IPS DF 6.9 (cell line): ENCODE data around the gene ELAPOR1.

Experiments used
- DNase-seq: peaks from one replicate; pipeline ENCODE4 v3.0.0-alpha.2; 2013; ENCODE audit warnings: low read depth, low spot score
- H3K27ac ChIP-seq: one replicate; pipeline ENCODE4 v1.5.1; 2013; ENCODE audit warnings: low read length, control low read depth
- H3K27me3 ChIP-seq: 2 replicates; pipeline ENCODE4 v1.6.1; 2013; ENCODE audit warnings: mild to moderate bottlenecking, low read length; ENCODE audit not compliant: control insufficient read depth, insufficient read depth
- H3K36me3 ChIP-seq: 2 replicates; pipeline ENCODE4 v1.6.1; 2013; ENCODE audit warnings: low read length; ENCODE audit not compliant: control insufficient read depth, insufficient read depth
- H3K4me1 ChIP-seq: 2 replicates; pipeline ENCODE4 v1.6.1; 2013; ENCODE audit warnings: low read length; ENCODE audit not compliant: control insufficient read depth, insufficient read depth
- H3K4me3 ChIP-seq: 2 replicates; pipeline ENCODE4 v1.5.1; 2013; ENCODE audit warnings: mild to moderate bottlenecking, low read length
- H3K9me3 ChIP-seq: 2 replicates; pipeline ENCODE4 v1.6.1; 2013; ENCODE audit warnings: low read length, inconsistent platforms; ENCODE audit not compliant: control insufficient read depth, insufficient read depth
- WGBS: extraction: QIAGEN DNeasy Blood & Tissue Kit; methylation state at CpG from one replicate; pipeline ENCODE4 v1.1.7; 2013; ENCODE audit warnings: mixed read lengths, missing lambda C conversion rate; ENCODE audit not compliant: insufficient read length, insufficient coverage; 5-methylcytosine and 5-hydroxymethylcytosine counted together

The ELAPOR1 gene

GRCh38 chr1:109096120-109096519, 17.8 kb upstream of the ELAPOR1 start:
- no CpG with 5 or more reads among the region's 1 CpG for WGBS
- DNase-seq, result no peak
- H3K4me1 ChIP-seq, result 0 out of 2 replicates have a peak, but pooled peaks cover 1% of the 10 kb centered on the region
- H3K4me3 ChIP-seq, result no peak overlapping the region
- H3K9me3 ChIP-seq, result no peaks in the 10 kb centered on the region
- H3K27me3 ChIP-seq, result no peaks in the 10 kb centered on the region
- H3K36me3 ChIP-seq, result peaks cover 2% of the 10 kb centered on the region; the same call in 1 of the 2 replicates
- no peak overlapping the region for H3K27ac ChIP-seq

DNA sequence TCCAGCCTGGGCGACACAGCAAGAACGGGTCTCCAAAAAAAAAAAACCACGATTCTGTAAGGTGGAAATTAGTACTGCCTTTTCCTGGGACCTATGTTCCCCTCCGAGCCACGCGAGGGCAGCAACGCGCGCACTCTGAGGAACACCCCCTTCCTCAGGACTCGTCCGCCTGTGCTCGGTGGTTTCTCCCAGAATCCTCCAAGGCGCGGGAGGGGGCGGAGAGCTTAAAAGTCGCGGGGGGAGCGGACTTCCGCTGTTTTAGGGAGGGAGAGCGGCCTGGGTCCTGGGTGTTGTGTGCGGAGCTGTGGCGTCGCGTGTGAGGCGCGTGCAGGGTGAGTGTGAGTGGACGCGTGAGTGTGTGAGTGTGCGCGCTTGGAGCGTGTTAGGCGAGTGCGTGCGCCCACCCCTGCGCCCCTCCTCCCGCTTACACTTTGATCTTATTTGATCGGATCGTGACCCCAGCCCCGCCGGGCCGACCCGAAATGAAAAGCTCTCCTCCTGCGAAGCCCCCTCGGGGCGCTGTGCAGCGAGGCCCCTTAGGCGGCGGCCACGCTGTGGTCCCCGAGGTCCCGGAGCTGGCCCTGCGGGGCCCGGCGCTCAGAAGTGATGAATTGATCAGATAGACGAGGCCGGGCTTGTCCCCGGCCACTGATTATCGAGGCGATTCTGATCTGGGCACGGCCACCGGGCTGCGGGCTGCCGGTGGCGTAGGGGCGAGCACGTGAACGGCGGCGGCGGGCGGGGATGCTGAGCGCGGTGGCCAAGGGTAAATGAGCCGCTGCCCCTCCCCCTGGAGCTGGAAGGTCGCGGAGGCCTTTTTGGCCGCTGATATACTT, 13.8 kb upstream of the ELAPOR1 start:
- peak; percentile 92 for DNase-seq
- no peak overlapping the region for H3K27ac ChIP-seq
- H3K9me3 ChIP-seq, result no peaks in the 10 kb centered on the region
- H3K4me3 ChIP-seq, result peak overlapping the region; percentile 77
- H3K36me3 ChIP-seq, result no peaks in the 10 kb centered on the region
- H3K27me3 ChIP-seq, result no peaks in the 10 kb centered on the region
- no CpG with 5 or more reads among the region's 77 CpGs for WGBS
- 0 out of 2 replicates have a peak, but pooled peaks cover 1% of the 10 kb centered on the region for H3K4me1 ChIP-seq

GRCh38 chr1:109104364-109105151, 9.4 kb upstream of the ELAPOR1 start:
- no CpG with 5 or more reads among the region's 20 CpGs for WGBS
- Histone ChIP-seq H3K27me3 (no peaks in the 10 kb centered on the region), H3K27ac (no peak overlapping the region), H3K36me3 (no peaks in the 10 kb centered on the region), H3K9me3 (no peaks in the 10 kb centered on the region), H3K4me3 (no peak overlapping the region), H3K4me1 (0 out of 2 replicates have a peak, but pooled peaks cover 1% of the 10 kb centered on the region)
- no peak for DNase-seq

- no peak overlapping the region for H3K4me3 ChIP-seq
- H3K27ac ChIP-seq, result no peak overlapping the region
- no peak for DNase-seq
- no peaks in the 10 kb centered on the region for H3K36me3 ChIP-seq
- H3K27me3 ChIP-seq, result no peaks in the 10 kb centered on the region
- H3K9me3 ChIP-seq, result no peaks in the 10 kb centered on the region
- H3K4me1 ChIP-seq, result no peaks in the 10 kb centered on the region
- WGBS, result no CpG with 5 or more reads among the region's 4 CpGs
Observed at GRCh38 chr1:109105881-109106280, 8.0 kb upstream of the ELAPOR1 start.

- Histone ChIP-seq H3K9me3 (no peaks in the 10 kb centered on the region), H3K27ac (no peak overlapping the region), H3K4me3 (no peak overlapping the region), H3K27me3 (no peaks in the 10 kb centered on the region; the same call in 1 of the 2 replicates), H3K36me3 (no peaks in the 10 kb centered on the region), H3K4me1 (no peaks in the 10 kb centered on the region)
- no peak for DNase-seq
- WGBS, result no CpG with 5 or more reads among the region's 7 CpGs
Observed at GRCh38 chr1:109107785-109108184, 6.1 kb upstream of the ELAPOR1 start.

DNA sequence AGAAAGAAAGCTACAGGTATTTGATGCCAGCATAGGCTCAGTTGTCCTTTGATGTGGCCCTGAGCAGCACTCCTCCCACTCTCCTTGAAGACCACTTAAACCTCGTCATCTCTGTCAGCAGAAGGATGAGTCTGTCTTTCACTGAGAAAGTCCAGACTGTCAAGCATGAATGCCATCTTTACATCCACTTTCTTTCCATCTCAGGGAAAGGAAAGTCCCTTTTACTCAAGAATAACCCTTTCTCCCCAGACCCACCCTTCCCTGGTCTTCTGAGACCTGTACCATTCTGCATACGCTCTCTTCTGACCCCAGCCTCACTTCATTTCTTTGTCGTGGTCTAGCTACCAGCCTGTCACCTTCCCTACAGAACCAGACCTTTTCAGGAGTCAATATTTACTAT, 4.0 kb upstream of the ELAPOR1 start:
- Histone ChIP-seq H3K36me3 (no peaks in the 10 kb centered on the region), H3K9me3 (no peaks in the 10 kb centered on the region), H3K4me3 (no peak overlapping the region), H3K27ac (no peak overlapping the region), H3K27me3 (peaks cover 19% of the 10 kb centered on the region), H3K4me1 (no peaks in the 10 kb centered on the region)
- DNase-seq, result no peak
- WGBS, result no CpG with 5 or more reads among the region's 3 CpGs

DNA sequence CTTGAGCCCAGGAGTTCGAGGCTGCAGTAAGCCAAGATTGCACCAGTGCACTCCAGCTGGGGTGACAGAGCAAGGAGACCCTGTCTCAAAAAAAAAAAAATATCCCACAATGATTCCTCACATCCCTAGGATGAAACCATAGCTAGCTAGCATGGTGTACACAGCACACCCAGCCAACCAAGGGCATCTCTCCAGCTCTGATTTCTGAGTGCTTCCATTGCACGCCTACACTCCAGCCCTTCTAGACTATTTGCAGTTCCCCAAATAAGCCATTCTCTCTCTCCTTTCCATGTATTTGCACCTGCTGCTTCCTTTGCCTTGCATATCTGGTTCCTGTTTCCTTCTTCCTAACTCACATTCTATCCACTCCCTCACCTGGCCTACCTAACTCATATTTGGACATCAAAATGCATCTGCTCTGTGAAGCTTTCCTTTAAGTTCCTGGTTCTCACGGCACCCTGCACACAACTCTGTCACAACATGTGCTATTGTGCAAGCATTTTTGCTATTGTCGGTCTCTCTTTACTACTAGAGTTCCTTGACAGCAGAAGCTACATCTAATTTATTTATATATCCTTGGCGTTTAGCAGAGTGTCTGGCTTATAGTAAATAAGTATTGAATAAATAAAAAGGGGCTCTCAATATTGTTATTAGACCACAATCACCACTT, 2.4 kb upstream of the ELAPOR1 start:
- DNase-seq, result no peak
- Histone ChIP-seq H3K36me3 (no peaks in the 10 kb centered on the region), H3K27ac (no peak overlapping the region), H3K4me1 (no peaks in the 10 kb centered on the region), H3K4me3 (no peak overlapping the region), H3K9me3 (no peaks in the 10 kb centered on the region), H3K27me3 (peaks cover 20% of the 10 kb centered on the region)
- no CpG with 5 or more reads among the region's 5 CpGs for WGBS

DNA sequence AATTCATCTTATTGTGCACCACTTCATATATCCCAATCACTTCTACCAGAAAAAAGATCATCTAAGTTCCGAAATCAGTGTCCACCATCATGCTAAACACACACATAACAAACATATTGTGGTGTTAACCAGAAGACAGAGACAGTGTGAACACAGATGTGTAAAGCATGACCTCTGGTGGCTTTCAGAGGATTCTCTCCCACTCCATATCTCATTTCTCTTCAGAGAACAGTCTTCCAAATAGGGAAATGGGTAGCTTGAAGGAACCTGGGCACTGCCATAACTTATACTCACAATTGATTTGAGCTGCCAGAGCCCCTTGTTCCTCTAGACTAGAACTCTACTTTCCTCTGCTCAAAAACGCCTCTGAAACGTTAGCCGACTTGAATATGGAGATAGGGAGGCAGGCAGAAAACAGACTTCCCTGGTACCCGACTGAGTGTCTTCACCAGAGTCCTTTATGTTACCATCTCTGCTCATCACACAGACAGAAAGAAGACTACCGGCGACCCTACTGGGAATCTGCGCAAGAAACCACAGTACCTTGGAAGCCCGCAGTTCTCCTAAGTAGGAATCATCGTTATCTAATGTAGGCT, 1.8 kb upstream of the ELAPOR1 start:
- DNase-seq, result no peak
- H3K36me3 ChIP-seq, result no peaks in the 10 kb centered on the region
- no peak overlapping the region for H3K27ac ChIP-seq
- H3K4me3 ChIP-seq, result no peak overlapping the region
- no CpG with 5 or more reads among the region's 10 CpGs for WGBS
- no peaks in the 10 kb centered on the region for H3K9me3 ChIP-seq
- H3K27me3 ChIP-seq, result peaks cover 20% of the 10 kb centered on the region
- H3K4me1 ChIP-seq, result no peaks in the 10 kb centered on the region

- WGBS, result no CpG with 5 or more reads among the region's 31 CpGs
Observed at GRCh38 chr1:109112652-109113285, 1.1 kb upstream of the ELAPOR1 start.

More at GRCh38 chr1:109112652-109113285, 1.1 kb upstream of the ELAPOR1 start:
- DNase-seq, result peak; percentile 96
- peaks cover 20% of the 10 kb centered on the region for H3K27me3 ChIP-seq
- no peaks in the 10 kb centered on the region for H3K4me1 ChIP-seq
- H3K36me3 ChIP-seq, result no peaks in the 10 kb centered on the region
- H3K9me3 ChIP-seq, result no peaks in the 10 kb centered on the region
- peak overlapping the region; percentile 2; the same call in 1 of the 2 replicates for H3K4me3 ChIP-seq
- H3K27ac ChIP-seq, result no peak overlapping the region
